Thyroid gland (tissue), 4 donors: ENCODE data around the gene RPA3. TPM values are rescaled to one million over a fixed set of nuclear protein-coding genes. Genes with fewer than 3 reads are reported as not detected.
A peak's percentile ranks its signal among the peaks of the same experiment; 100 is the strongest.

Experiments used
- DNase-seq, 2 donors: peaks; one replicate each; pipeline ENCODE4 v3.0.0-alpha.2; 2019
- H3K27ac ChIP-seq, 3 donors: fragments of 200-600 bp; sonication (generic); 1 replicate in 2 of 3; 2 replicates in 1 of 3; pipeline ENCODE4 v1.5.1; 2016 to 2019; ENCODE audit warnings: mild to moderate bottlenecking in 1 of 3, moderate library complexity in 1 of 3
- H3K27me3 ChIP-seq: fragments of 200-600 bp; sonication (generic); one replicate; pipeline ENCODE4 v1.5.1; 2019
- H3K36me3 ChIP-seq, 2 donors: fragments of 200-600 bp; sonication (generic); one replicate each; pipeline ENCODE4 v1.5.1; 2016 to 2019
- H3K4me1 ChIP-seq, 2 donors: fragments of 200-600 bp; sonication (generic); one replicate each; pipeline ENCODE4 v1.5.1; 2017 to 2019
- H3K4me3 ChIP-seq, 3 donors: fragments of 200-600 bp; sonication (generic); replicated peaks in 1 of 3; 1 replicate in 2 of 3; 2 replicates in 1 of 3; pipeline ENCODE4 v1.5.1; 2016; ENCODE audit warnings: mild to moderate bottlenecking in 1 of 3
- H3K9me3 ChIP-seq: fragments of 200-600 bp; sonication (generic); one replicate; pipeline ENCODE4 v1.5.1; 2017
- POLR2A ChIP-seq, 2 donors: fragments of 450-650 bp; IDR thresholded peaks; one replicate each; pipeline ENCODE4 v1.6.1; 2017; ENCODE audit warnings: antibody characterized with exemption in 2 of 2, mild to moderate bottlenecking in 2 of 2, moderate library complexity in 1 of 2
- WGBS, 2 donors: methylation state at CpG; one replicate each; pipeline ENCODE4 v1.1.5; 2017; 5-methylcytosine and 5-hydroxymethylcytosine counted together
- intact Hi-C: fragments of 100-400 bp; cut with DNase I; formaldehyde crosslinking; loops from one replicate; pipeline ENCODE4 v1.15.1; 2023
- total RNA-seq, 4 donors: library from RNA; depleted of rRNA; stranded (reverse); fragments of >200 nt; gene quantifications; one replicate each; pipeline ENCODE4 v1.2.3, GENCODE V29; 2016
- TF ChIP-seq, protein P1 (sequence below), 6 experiments: fragments of 200-600 bp in 3 of 6; fragments of 450-650 bp in 3 of 6; sonication (generic) in 3 of 6; IDR thresholded peaks; one replicate each; pipeline ENCODE4 v1.5.1; 2016 to 2019; ENCODE audit warnings: antibody characterized with exemption in 6 of 6, mild to moderate bottlenecking in 2 of 6, inconsistent platforms in 1 of 6, moderate library complexity in 1 of 6

RPA3 gene
- total RNA-seq, 4 donors from 2014 or later, result 21.9 to 39.1 (median 31.3) TPM

- H3K36me3 ChIP-seq, result no peaks in the 10 kb centered on the region
- H3K9me3 ChIP-seq, result no peaks in the 10 kb centered on the region
- H3K27me3 ChIP-seq, result no peaks in the 10 kb centered on the region
- TF ChIP-seq, protein P1, sequence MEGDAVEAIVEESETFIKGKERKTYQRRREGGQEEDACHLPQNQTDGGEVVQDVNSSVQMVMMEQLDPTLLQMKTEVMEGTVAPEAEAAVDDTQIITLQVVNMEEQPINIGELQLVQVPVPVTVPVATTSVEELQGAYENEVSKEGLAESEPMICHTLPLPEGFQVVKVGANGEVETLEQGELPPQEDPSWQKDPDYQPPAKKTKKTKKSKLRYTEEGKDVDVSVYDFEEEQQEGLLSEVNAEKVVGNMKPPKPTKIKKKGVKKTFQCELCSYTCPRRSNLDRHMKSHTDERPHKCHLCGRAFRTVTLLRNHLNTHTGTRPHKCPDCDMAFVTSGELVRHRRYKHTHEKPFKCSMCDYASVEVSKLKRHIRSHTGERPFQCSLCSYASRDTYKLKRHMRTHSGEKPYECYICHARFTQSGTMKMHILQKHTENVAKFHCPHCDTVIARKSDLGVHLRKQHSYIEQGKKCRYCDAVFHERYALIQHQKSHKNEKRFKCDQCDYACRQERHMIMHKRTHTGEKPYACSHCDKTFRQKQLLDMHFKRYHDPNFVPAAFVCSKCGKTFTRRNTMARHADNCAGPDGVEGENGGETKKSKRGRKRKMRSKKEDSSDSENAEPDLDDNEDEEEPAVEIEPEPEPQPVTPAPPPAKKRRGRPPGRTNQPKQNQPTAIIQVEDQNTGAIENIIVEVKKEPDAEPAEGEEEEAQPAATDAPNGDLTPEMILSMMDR (IDR thresholded peaks at IDR 0.05), result no peak
- no peak for TF ChIP-seq POLR2A (IDR thresholded peaks at IDR 0.05)
- no peak overlapping the region for H3K4me3 ChIP-seq
- no peak overlapping the region for H3K27ac ChIP-seq
- intact Hi-C loops, result no loop called here
- no peaks in the 10 kb centered on the region for H3K4me1 ChIP-seq
- DNase-seq, result no peak
- WGBS, 2 donors, result 87 to 88% methylated on average over 4 of the region's 4 CpGs
Observed at GRCh38 chr7:7614018-7614741, 104.2 kb downstream of the RPA3 start.

GRCh38 chr7:7613210-7613609, 105.2 kb downstream of the RPA3 start:
- TF ChIP-seq, protein P1 (IDR thresholded peaks at IDR 0.05), result no peak
- TF ChIP-seq POLR2A (IDR thresholded peaks at IDR 0.05), result no peak
- no peak overlapping the region for H3K27ac ChIP-seq
- DNase-seq, result no peak
- WGBS, 2 donors, result 88 to 97% methylated on average over 1 of the region's 1 CpG
- no peaks in the 10 kb centered on the region for H3K27me3 ChIP-seq
- no peaks in the 10 kb centered on the region for H3K36me3 ChIP-seq
- no peaks in the 10 kb centered on the region for H3K9me3 ChIP-seq
- no peaks in the 10 kb centered on the region for H3K4me1 ChIP-seq
- H3K4me3 ChIP-seq, result no peak overlapping the region
- intact Hi-C loops, result no loop called here

- TF ChIP-seq POLR2A (IDR thresholded peaks at IDR 0.05), result no peak
- TF ChIP-seq, protein P1 (IDR thresholded peaks at IDR 0.05), result no peak
- peaks cover 0 to 4% of the 10 kb centered on the region in 2 donors for H3K4me1 ChIP-seq
- 92 to 100% methylated on average over 1 of the region's 1 CpG for WGBS, 2 donors
- no peak overlapping the region for H3K4me3 ChIP-seq
- H3K27me3 ChIP-seq, result no peaks in the 10 kb centered on the region
- no peaks in the 10 kb centered on the region for H3K36me3 ChIP-seq
- no peaks in the 10 kb centered on the region for H3K9me3 ChIP-seq
- H3K27ac ChIP-seq, result no peak overlapping the region
- no peak for DNase-seq
- intact Hi-C loops, result no loop called here
Observed at GRCh38 chr7:7612519-7612918, 105.9 kb downstream of the RPA3 start.

DNA sequence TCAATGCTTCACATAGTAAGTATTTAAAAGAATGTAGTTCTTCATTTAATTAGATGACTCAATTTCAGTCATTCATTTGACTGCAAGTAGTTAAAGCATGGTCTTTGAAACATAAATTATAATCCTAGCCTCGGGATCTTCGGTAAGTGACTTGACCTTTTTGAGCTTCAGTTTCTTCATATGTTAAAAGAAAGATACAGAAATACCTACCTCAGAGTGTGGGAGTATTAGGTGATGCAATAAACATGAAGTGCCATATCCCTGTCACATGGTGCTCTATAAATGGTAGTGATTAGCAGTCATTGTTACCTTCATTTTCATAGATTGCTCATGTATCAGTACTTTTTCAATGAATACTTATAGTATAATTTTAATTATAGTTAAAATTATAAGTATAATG, 109.1 kb downstream of the RPA3 start:
- 90 to 98% methylated on average over 2 of the region's 2 CpGs for WGBS, 2 donors
- Histone ChIP-seq H3K36me3 (no peaks in the 10 kb centered on the region), H3K9me3 (no peaks in the 10 kb centered on the region), H3K4me3 (no peak overlapping the region), H3K4me1 (peaks cover 0 to 10% of the 10 kb centered on the region in 2 donors), H3K27ac (no peak overlapping the region), H3K27me3 (no peaks in the 10 kb centered on the region)
- intact Hi-C loops, result no loop called here
- no peak for DNase-seq
- TF ChIP-seq, protein P1 (IDR thresholded peaks at IDR 0.05), result no peak
- no peak for TF ChIP-seq POLR2A (IDR thresholded peaks at IDR 0.05)

DNA sequence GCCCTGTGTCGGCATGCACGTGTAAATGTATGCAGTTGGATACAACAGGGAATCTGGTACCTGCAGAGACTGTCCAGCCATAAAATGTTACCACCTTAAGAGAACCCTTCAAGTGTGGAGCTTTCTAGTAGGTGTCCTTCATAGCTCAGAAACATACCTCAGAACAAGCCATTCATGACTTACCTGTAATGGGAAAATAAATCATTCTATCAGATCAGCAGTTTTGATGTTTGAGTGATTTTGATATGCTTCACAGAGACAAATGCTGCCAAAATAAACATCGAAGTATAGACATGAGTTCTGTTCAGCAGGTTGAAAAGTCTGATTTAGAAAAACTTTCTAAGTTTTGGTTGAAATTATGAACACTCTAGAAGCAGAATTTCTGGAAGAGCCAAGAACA, 111.4 kb downstream of the RPA3 start:
- Histone ChIP-seq H3K9me3 (no peaks in the 10 kb centered on the region), H3K4me1 (peaks cover 0 to 10% of the 10 kb centered on the region in 2 donors), H3K27me3 (no peaks in the 10 kb centered on the region), H3K27ac (peak overlapping the region; percentile 69 to 91 (median 73)), H3K36me3 (no peaks in the 10 kb centered on the region), H3K4me3 (no peak overlapping the region)
- WGBS, 2 donors, result 24 to 31% methylated on average over 3 of the region's 3 CpGs
- intact Hi-C loops, result no loop called here
- TF ChIP-seq, protein P1 (IDR thresholded peaks at IDR 0.05), result no peak
- TF ChIP-seq POLR2A (IDR thresholded peaks at IDR 0.05), result no peak
- peak in 1 of 2 donors; percentile 1 for DNase-seq
